ENCODE data around the gene MICALL2.

MICALL2 gene

GRCh38 chr7:1502845-1503244, 43.6 kb upstream of the MICALL2 start:
- no peak for DNase-seq (ENCODE audit: low read depth)
- H3K4me3 ChIP-seq (ENCODE audit: control insufficient read depth, low read depth, low read length): peak overlapping the region; percentile 97
- TF ChIP-seq, protein P1, sequence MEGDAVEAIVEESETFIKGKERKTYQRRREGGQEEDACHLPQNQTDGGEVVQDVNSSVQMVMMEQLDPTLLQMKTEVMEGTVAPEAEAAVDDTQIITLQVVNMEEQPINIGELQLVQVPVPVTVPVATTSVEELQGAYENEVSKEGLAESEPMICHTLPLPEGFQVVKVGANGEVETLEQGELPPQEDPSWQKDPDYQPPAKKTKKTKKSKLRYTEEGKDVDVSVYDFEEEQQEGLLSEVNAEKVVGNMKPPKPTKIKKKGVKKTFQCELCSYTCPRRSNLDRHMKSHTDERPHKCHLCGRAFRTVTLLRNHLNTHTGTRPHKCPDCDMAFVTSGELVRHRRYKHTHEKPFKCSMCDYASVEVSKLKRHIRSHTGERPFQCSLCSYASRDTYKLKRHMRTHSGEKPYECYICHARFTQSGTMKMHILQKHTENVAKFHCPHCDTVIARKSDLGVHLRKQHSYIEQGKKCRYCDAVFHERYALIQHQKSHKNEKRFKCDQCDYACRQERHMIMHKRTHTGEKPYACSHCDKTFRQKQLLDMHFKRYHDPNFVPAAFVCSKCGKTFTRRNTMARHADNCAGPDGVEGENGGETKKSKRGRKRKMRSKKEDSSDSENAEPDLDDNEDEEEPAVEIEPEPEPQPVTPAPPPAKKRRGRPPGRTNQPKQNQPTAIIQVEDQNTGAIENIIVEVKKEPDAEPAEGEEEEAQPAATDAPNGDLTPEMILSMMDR (IDR thresholded peaks at IDR 0.05; ENCODE audit: control insufficient read depth, insufficient read depth, low read depth, low read length, missing control alignments): no peak

GRCh38 chr7:1501487-1502270, 42.4 kb upstream of the MICALL2 start:
- DNase-seq (ENCODE audit: low read depth): no peak

GRCh38 chr7:1500064-1500807, 41.0 kb upstream of the MICALL2 start:
- H3K4me3 ChIP-seq (ENCODE audit: control insufficient read depth, low read depth, low read length): no peak overlapping the region
- TF ChIP-seq, protein P1 (IDR thresholded peaks at IDR 0.05; ENCODE audit: control insufficient read depth, insufficient read depth, low read depth, low read length, missing control alignments): no peak
- no peak for DNase-seq (ENCODE audit: low read depth)

More at GRCh38 chr7:1501487-1502270, 42.4 kb upstream of the MICALL2 start:
- no peak overlapping the region for H3K4me3 ChIP-seq (ENCODE audit: control insufficient read depth, low read depth, low read length)
- TF ChIP-seq, protein P1 (IDR thresholded peaks at IDR 0.05; ENCODE audit: control insufficient read depth, insufficient read depth, low read depth, low read length, missing control alignments): no peak

DNA sequence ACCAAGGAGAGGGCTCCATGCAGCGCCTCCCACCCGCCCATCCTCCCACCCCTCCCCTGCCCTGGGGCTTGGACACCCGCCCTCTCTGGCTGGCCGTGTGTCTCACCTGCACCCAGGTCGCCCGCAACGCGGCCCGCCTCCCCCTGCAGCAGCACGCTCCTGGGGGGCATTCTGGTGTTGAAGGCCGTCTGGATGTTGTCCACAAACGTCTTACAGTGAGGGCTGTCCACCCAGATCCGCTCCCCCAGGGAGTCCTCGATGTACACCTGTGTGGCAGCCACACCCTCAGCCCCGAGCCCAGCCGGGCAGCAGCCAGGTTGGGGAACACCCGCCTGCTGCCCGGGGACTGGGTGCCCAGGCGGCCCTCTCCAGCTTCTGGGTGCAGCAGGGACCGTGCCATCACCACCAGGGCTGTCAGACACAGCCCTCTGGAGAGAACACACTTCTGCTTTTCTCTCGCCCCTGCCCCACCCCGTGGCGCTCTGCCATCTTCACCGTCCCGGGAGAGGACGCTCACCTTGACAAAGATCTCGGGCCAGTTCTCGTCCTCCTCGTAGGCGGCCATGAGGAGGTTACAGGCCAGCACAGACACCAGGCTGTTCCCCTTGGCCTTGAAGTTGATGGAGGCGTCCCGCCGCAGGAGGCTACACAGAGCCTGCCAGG, 40.2 kb upstream of the MICALL2 start:
- no peak overlapping the region for H3K4me3 ChIP-seq (ENCODE audit: control insufficient read depth, low read depth, low read length)
- DNase-seq (ENCODE audit: low read depth): no peak
- TF ChIP-seq, protein P1 (IDR thresholded peaks at IDR 0.05; ENCODE audit: control insufficient read depth, insufficient read depth, low read depth, low read length, missing control alignments): no peak

- no peak overlapping the region for H3K4me3 ChIP-seq (ENCODE audit: control insufficient read depth, low read depth, low read length)
- TF ChIP-seq, protein P1 (IDR thresholded peaks at IDR 0.05; ENCODE audit: control insufficient read depth, insufficient read depth, low read depth, low read length, missing control alignments): no peak
- no peak for DNase-seq (ENCODE audit: low read depth)
Measured at GRCh38 chr7:1498370-1499305, 39.4 kb upstream of the MICALL2 start.

All from AG09309 (cell line).